Mesendoderm (in vitro differentiated cells): ENCODE measurements around the gene CRTAC1.

Source experiments
- DNase-seq: peaks from one replicate; pipeline ENCODE4 v3.0.0; 2013
- H2AK5ac ChIP-seq: 2 replicates; pipeline ENCODE4 v1.6.1; 2013; ENCODE audit warnings: low read length, inconsistent platforms
- H2BK120ac ChIP-seq: 2 replicates; pipeline ENCODE4 v1.6.1; 2013; ENCODE audit warnings: low read depth, mild to moderate bottlenecking, low read length, moderate library complexity, mixed read lengths
- H2BK15ac ChIP-seq: replicated peaks from 2 replicates; pipeline ENCODE4 v1.6.1; 2013; ENCODE audit warnings: low read depth, mild to moderate bottlenecking, moderate library complexity
- H2BK5ac ChIP-seq: 2 replicates; pipeline ENCODE4 v1.6.1; 2013; ENCODE audit warnings: low read length, inconsistent platforms
- H3K18ac ChIP-seq: 2 replicates; pipeline ENCODE4 v1.6.1; 2013; ENCODE audit warnings: mild to moderate bottlenecking, low read length, mixed read lengths
- H3K23ac ChIP-seq: one replicate; pipeline ENCODE4 v1.6.1; 2013; ENCODE audit warnings: low read length
- H3K27ac ChIP-seq: 2 replicates; pipeline ENCODE4 v1.5.1; 2013; ENCODE audit warnings: low read depth, mild to moderate bottlenecking, inconsistent platforms, low read length, moderate library complexity
- H3K27me3 ChIP-seq: 2 replicates; pipeline ENCODE4 v1.6.1; 2013; ENCODE audit warnings: low read length, control low read depth, mild to moderate bottlenecking, inconsistent platforms; ENCODE audit not compliant: insufficient read depth, poor library complexity
- H3K36me3 ChIP-seq: 2 replicates; pipeline ENCODE4 v1.6.1; 2013; ENCODE audit warnings: low read length, inconsistent platforms; ENCODE audit not compliant: control insufficient read depth, insufficient read depth
- H3K4ac ChIP-seq: one replicate; pipeline ENCODE4 v1.6.1; 2013; ENCODE audit warnings: low read depth, mild to moderate bottlenecking, low read length, moderate library complexity
- H3K4me1 ChIP-seq: 2 replicates; pipeline ENCODE4 v1.6.1; 2013; ENCODE audit warnings: low read depth, low read length, inconsistent platforms; ENCODE audit not compliant: control insufficient read depth
- H3K4me2 ChIP-seq: 2 replicates; pipeline ENCODE4 v1.6.1; 2013; ENCODE audit warnings: low read length
- H3K4me3 ChIP-seq: 2 replicates; pipeline ENCODE4 v1.5.1; 2013; ENCODE audit warnings: mild to moderate bottlenecking, low read length
- H3K56ac ChIP-seq: one replicate; pipeline ENCODE4 v1.6.1; 2013; ENCODE audit warnings: low read length
- H3K79me1 ChIP-seq: 2 replicates; pipeline ENCODE4 v1.6.1; 2013; ENCODE audit warnings: low read length, inconsistent platforms
- H3K79me2 ChIP-seq: 2 replicates; pipeline ENCODE4 v1.6.1; 2013; ENCODE audit warnings: mild to moderate bottlenecking, low read length; ENCODE audit not compliant: control insufficient read depth, insufficient read depth
- H3K9ac ChIP-seq: 2 replicates; pipeline ENCODE4 v1.6.1; 2013; ENCODE audit warnings: low read length, inconsistent platforms
- H4K5ac ChIP-seq: one replicate; pipeline ENCODE4 v1.6.1; 2013; ENCODE audit warnings: low read length
- H4K8ac ChIP-seq: one replicate; pipeline ENCODE4 v1.6.1; 2013; ENCODE audit warnings: low read depth, mild to moderate bottlenecking, control low read depth, low read length, moderate library complexity
- WGBS: extraction: QIAGEN DNeasy Blood & Tissue Kit; methylation state at CpG from one replicate; pipeline ENCODE4 v1.1.7; 2013; ENCODE audit warnings: low lambda C conversion rate, missing lambda C conversion rate; ENCODE audit not compliant: insufficient coverage; ENCODE audit errors: extremely low coverage; 5-methylcytosine and 5-hydroxymethylcytosine counted together

The CRTAC1 gene

DNA sequence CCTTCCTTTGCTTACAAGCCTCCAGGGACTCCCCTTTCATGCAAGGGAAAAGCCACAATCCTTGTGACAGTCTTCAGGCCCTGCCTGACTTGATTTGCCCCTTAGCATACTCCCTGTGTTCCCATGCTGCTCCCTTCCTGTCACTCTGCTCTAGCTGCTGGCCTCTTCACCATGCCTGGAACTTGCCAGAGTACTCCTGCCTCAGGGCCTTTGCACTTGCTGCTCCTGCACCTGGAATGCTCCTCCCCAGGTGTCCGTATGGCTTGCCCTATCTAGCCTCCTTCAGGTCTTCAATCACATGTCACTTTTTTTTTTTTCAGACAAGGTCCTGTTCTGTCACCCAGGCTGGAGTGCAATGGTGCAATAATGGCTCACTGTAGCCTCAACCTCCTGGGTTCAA is 203.5 kb downstream of the CRTAC1 start:
- Histone ChIP-seq H3K4me2 (no peak overlapping the region), H3K23ac (no peak overlapping the region), H3K18ac (no peak overlapping the region), H3K56ac (no peak overlapping the region), H3K4ac (no peak overlapping the region), H3K9ac (no peak overlapping the region), H3K27me3 (no peaks in the 10 kb centered on the region), H3K79me2 (no peaks in the 10 kb centered on the region), H2AK5ac (no peak overlapping the region), H3K36me3 (no peaks in the 10 kb centered on the region), H2BK120ac (no peak overlapping the region), H3K4me1 (no peaks in the 10 kb centered on the region), H2BK15ac (no peak overlapping the region), H4K5ac (no peak overlapping the region), H3K4me3 (no peak overlapping the region), H3K27ac (no peak overlapping the region), H4K8ac (no peak overlapping the region), H2BK5ac (no peak overlapping the region), H3K79me1 (no peaks in the 10 kb centered on the region)
- DNase-seq, result no peak
- WGBS, result no CpG with 5 or more reads among the region's 1 CpG

DNA sequence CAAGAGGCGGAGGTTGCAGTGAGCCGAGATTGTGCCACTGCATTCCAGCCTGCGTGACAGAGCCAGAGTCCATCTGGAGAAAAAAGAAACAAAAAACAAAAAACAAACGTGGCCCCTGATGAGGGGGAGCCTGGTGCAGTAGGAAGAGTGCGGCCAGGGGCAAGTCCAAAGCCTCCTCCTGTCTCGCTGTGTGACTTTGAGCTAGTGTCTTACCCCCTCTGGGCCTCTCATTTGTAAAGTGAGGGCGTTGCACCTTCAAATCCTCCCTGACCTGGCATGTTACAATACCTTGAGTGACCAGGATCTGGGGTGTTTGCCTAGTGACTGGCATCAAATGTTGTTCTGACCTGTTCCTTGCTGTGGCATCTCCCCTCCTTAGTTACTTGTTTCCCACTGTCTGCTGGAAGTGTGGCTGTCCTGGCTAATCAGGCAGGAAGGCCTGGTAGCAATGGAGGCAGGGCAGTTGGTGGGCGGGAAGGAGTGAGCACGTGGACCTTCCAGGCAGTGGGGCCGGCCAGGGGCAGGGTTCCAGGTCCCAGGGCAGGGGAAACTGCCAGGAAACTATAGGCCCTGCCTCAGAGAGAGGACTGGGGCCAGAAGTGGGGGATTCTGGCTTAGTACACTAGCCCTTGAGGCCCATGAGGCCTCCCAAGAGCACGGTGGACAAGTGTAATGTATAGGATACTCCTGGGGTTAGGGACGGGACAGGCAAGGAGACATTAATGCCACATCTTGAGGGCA is 205.2 kb downstream of the CRTAC1 start:
- DNase-seq, result no peak
- Histone ChIP-seq H2BK120ac (no peak overlapping the region), H3K4ac (no peak overlapping the region), H4K8ac (no peak overlapping the region), H2BK5ac (no peak overlapping the region), H3K4me3 (no peak overlapping the region), H3K79me2 (no peaks in the 10 kb centered on the region), H3K9ac (no peak overlapping the region), H3K79me1 (no peaks in the 10 kb centered on the region), H3K56ac (no peak overlapping the region), H3K27me3 (no peaks in the 10 kb centered on the region), H4K5ac (no peak overlapping the region), H3K36me3 (no peaks in the 10 kb centered on the region), H2AK5ac (no peak overlapping the region), H3K4me2 (no peak overlapping the region), H3K4me1 (no peaks in the 10 kb centered on the region), H3K18ac (no peak overlapping the region), H2BK15ac (no peak overlapping the region), H3K27ac (no peak overlapping the region), H3K23ac (no peak overlapping the region)
- WGBS, result no CpG with 5 or more reads among the region's 12 CpGs

DNA sequence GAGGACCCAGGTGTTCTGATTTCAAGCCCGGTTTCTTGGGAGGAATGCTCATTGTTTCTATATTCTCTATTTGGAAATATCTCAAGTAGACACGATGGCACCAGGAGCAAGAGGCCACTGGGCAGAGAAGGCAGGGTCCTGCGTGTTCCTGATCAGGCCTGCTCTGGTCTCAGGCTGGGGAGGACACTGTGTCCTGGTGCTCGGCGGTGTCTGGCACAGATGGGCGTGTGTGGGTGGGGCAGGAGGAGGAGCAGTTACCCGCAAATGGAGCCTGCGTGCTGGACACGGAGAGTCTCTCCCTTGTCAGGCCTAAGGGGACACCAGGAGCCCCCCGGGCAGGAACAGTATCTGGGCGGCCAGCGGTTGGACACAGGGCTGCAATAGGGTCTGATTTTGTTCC is 206.7 kb downstream of the CRTAC1 start:
- H3K4me3 ChIP-seq, result no peak overlapping the region
- H3K4me1 ChIP-seq, result no peaks in the 10 kb centered on the region
- H3K18ac ChIP-seq, result no peak overlapping the region
- H4K8ac ChIP-seq, result no peak overlapping the region
- no peak overlapping the region for H4K5ac ChIP-seq
- no peaks in the 10 kb centered on the region for H3K79me2 ChIP-seq
- H3K79me1 ChIP-seq, result no peaks in the 10 kb centered on the region
- H3K23ac ChIP-seq, result no peak overlapping the region
- H2BK5ac ChIP-seq, result no peak overlapping the region
- H2AK5ac ChIP-seq, result no peak overlapping the region
- H3K56ac ChIP-seq, result no peak overlapping the region
- H3K27me3 ChIP-seq, result no peaks in the 10 kb centered on the region
- no peak for DNase-seq
- H3K9ac ChIP-seq, result no peak overlapping the region
- no peak overlapping the region for H2BK120ac ChIP-seq
- no peaks in the 10 kb centered on the region for H3K36me3 ChIP-seq
- H2BK15ac ChIP-seq, result no peak overlapping the region
- no peak overlapping the region for H3K4ac ChIP-seq
- H3K27ac ChIP-seq, result no peak overlapping the region
- H3K4me2 ChIP-seq, result no peak overlapping the region
- no CpG with 5 or more reads among the region's 12 CpGs for WGBS

DNA sequence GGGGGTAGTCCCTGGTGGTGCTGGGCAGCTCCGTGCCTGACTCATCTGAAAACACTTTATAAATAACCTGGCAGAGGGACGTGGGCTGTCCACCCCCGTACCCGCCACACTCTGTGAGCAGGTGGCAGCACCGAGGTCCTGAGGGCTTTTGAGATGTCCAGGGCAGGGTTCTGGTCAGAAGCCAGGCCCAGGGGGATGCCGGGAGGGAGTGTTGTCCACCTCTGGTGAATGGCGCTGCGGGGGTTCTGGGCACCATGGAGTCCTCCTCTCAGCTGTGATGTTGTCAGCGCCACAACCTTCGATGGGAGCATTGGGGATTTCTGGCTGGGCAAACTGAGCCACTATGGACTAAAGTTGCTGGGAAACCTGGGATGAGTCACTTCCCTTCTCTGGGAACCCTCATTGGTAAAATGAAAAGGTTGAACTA is 208.1 kb downstream of the CRTAC1 start:
- no peak overlapping the region for H2AK5ac ChIP-seq
- H3K4me3 ChIP-seq, result no peak overlapping the region
- H3K56ac ChIP-seq, result no peak overlapping the region
- H3K4me2 ChIP-seq, result no peak overlapping the region
- H3K4ac ChIP-seq, result no peak overlapping the region
- H2BK120ac ChIP-seq, result no peak overlapping the region
- H3K36me3 ChIP-seq, result no peaks in the 10 kb centered on the region
- no peaks in the 10 kb centered on the region for H3K79me1 ChIP-seq
- no peak overlapping the region for H3K23ac ChIP-seq
- no peak overlapping the region for H3K18ac ChIP-seq
- H3K9ac ChIP-seq, result no peak overlapping the region
- H2BK15ac ChIP-seq, result no peak overlapping the region
- DNase-seq, result no peak
- H4K5ac ChIP-seq, result no peak overlapping the region
- no peaks in the 10 kb centered on the region for H3K4me1 ChIP-seq
- H3K79me2 ChIP-seq, result no peaks in the 10 kb centered on the region
- WGBS, result no CpG with 5 or more reads among the region's 10 CpGs
- no peak overlapping the region for H3K27ac ChIP-seq
- no peak overlapping the region for H2BK5ac ChIP-seq
- no peaks in the 10 kb centered on the region for H3K27me3 ChIP-seq
- no peak overlapping the region for H4K8ac ChIP-seq

DNA sequence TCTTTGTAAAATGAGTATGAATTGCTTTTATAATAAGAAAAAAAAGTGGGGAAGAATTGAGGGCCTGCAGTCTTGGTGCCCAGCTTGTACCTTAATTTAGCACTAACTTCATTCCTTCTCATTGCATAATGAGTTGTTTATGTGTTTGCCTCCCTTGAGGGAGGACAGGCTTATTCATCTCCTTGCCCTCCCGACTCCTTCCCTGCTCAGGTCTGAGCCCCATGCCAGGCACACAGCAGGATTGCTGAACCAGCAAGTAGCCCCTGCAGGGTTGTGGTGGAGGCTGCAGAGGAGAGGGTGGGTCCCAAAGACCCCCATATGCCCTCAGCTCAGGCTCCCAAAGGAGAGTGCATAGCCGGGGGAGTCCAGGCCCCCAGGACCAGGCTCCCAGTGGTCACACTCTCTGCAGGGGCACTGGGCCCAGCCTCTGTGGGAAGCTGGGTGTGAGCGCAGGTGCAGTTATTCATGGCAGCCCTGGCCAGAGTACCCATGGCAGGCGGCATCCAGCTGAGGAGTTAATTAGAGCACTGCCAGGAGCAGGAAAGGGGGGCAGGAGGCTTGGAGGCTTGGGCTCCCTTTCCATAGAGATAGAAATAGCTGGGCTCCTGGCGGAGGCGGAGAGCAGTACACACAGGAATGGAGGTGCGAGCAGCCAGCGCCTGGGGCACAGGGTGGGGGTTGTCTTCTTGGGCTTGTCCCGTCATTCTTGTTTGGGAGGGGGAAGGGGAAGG is 208.9 kb downstream of the CRTAC1 start:
- H3K23ac ChIP-seq, result no peak overlapping the region
- no peaks in the 10 kb centered on the region for H3K4me1 ChIP-seq
- no peak overlapping the region for H4K5ac ChIP-seq
- no peak overlapping the region for H3K56ac ChIP-seq
- H2BK15ac ChIP-seq, result no peak overlapping the region
- H3K4me3 ChIP-seq, result no peak overlapping the region
- H3K79me2 ChIP-seq, result no peaks in the 10 kb centered on the region
- H3K79me1 ChIP-seq, result no peaks in the 10 kb centered on the region
- H2AK5ac ChIP-seq, result no peak overlapping the region
- H3K4ac ChIP-seq, result no peak overlapping the region
- no peak overlapping the region for H4K8ac ChIP-seq
- no peak overlapping the region for H2BK120ac ChIP-seq
- no peak overlapping the region for H3K27ac ChIP-seq
- no peak overlapping the region for H2BK5ac ChIP-seq
- H3K36me3 ChIP-seq, result no peaks in the 10 kb centered on the region
- whole genome bisulfite sequencing, result no CpG with 5 or more reads among the region's 9 CpGs
- no peak overlapping the region for H3K4me2 ChIP-seq
- no peaks in the 10 kb centered on the region for H3K27me3 ChIP-seq
- no peak overlapping the region for H3K9ac ChIP-seq
- no peak overlapping the region for H3K18ac ChIP-seq
- DNase-seq, result peak; percentile 17
